ENCODE results near the gene CRYBG1. TPM values are rescaled to one million over a fixed set of nuclear protein-coding genes. Genes with fewer than 3 reads are reported as not detected.

CRYBG1 gene
- total RNA-seq, 1 experiment from 2014 or later = 5.7 TPM

DNA sequence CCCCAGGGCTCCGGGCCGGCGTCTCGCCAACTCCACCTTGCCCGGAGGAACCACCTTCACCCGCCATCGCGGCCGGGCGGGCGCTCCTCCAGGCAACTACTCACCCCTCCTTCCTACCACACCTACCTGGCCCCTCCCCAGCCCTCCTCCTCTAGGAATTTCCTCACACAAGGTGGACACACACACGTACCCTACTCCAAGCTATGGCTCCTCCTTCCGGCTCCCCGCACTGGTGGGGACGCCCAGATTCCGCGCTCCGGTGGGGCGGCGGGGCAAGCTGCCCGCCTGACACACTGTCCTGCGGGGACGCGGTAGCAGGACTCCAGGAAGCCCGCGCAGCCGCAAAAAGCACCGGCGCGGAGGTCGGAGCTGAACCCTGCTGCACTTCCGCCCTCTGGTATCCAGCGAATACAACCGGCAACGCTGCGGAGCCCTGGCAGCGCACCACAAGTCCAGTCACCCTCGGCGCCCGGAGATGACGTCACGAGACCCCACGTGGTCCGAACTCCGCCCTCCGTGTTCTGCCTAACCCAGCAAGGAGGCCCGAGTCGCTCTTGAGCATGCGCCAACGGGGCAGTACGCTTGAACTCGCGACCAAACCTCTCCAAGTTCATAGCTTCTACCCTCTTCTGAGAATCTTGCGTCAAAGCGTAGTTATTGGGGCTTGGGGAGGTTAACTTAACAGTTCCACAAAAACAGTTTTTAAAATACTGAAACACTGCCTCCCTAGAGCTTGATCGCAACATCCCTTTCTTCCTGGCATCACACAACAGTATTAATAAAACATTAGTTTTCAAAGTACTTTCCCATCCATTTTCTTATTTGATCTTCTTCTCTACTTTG, 35.0 kb upstream of the CRYBG1 start, which contains the start of gene ATG5:
Gene ATG5, minus strand, starts transcription at position 425 of the 843 bp plus-strand sequence. CDS start 9,552 bp downstream, outside the sequence.
- Histone ChIP-seq H3K9ac (ENCODE audit: extremely low read depth, insufficient read length, low read length) (peak within 1 kb of the TSS; percentile 72), H4K8ac (replicated peaks; ENCODE audit: insufficient read length, low read depth, low read length) (no peak within 1 kb of the TSS), H3K23ac (ENCODE audit: insufficient read length, low read depth, low read length) (no peak within 1 kb of the TSS), H3K4me1 (ENCODE audit: insufficient read depth, low read length) (no peaks in the 10 kb centered on the region), H4K5ac (ENCODE audit: insufficient read length, low read depth, low read length) (no peak within 1 kb of the TSS), H4K20me1 (ENCODE audit: control insufficient read depth, insufficient read depth, insufficient read length) (no peaks in the 10 kb centered on the region), H3K4me2 (ENCODE audit: insufficient read depth, insufficient read length, low read length) (peak within 1 kb of the TSS; percentile 75), H3K56ac (ENCODE audit: insufficient read length, low read depth, low read length) (no peak within 1 kb of the TSS), H2AK5ac (ENCODE audit: insufficient read length, low read length) (no peak within 1 kb of the TSS), H3K18ac (ENCODE audit: insufficient read length, low read depth, low read length) (peak within 1 kb of the TSS; percentile 83), H3K4ac (ENCODE audit: low read depth, low read length) (no peak within 1 kb of the TSS), H3K27me3 (ENCODE audit: insufficient read depth, low read length) (no peaks in the 10 kb centered on the region), H3K79me1 (ENCODE audit: insufficient read depth, low read depth, low read length, poor library complexity, severe bottlenecking) (peaks cover 7% of the 10 kb centered on the region), H2BK12ac (ENCODE audit: insufficient read length, low read depth, low read length) (no peak within 1 kb of the TSS), H3T11ph (ENCODE audit: low read length) (no peak within 1 kb of the TSS), H3K27ac (ENCODE audit: insufficient read length, low read depth, low read length) (peak within 1 kb of the TSS; percentile 62), H2BK5ac (ENCODE audit: insufficient read length, low read length) (no peak within 1 kb of the TSS), H3K79me2 (ENCODE audit: insufficient read depth, low read length) (peaks cover 19% of the 10 kb centered on the region; the same call in 1 of the 2 replicates), H3K23me2 (ENCODE audit: insufficient read length, low read depth, low read length, poor library complexity, severe bottlenecking) (no peaks in the 10 kb centered on the region), H2AFZ (ENCODE audit: low read length) (no peak within 1 kb of the TSS), H3K9me3 (ENCODE audit: control insufficient read depth, low read depth, low read length) (no peaks in the 10 kb centered on the region), H2BK20ac (ENCODE audit: low read depth, low read length, poor library complexity, severe bottlenecking) (no peak within 1 kb of the TSS), H2BK15ac (ENCODE audit: low read depth, low read length) (no peak within 1 kb of the TSS), H3K14ac (ENCODE audit: insufficient read depth, low read length) (peak within 1 kb of the TSS; percentile 93), H2BK120ac (ENCODE audit: low read depth, low read length, poor library complexity, severe bottlenecking) (no peak within 1 kb of the TSS), H4K91ac (ENCODE audit: insufficient read length, low read depth, low read length) (no peak within 1 kb of the TSS)
- TF ChIP-seq, protein P1, sequence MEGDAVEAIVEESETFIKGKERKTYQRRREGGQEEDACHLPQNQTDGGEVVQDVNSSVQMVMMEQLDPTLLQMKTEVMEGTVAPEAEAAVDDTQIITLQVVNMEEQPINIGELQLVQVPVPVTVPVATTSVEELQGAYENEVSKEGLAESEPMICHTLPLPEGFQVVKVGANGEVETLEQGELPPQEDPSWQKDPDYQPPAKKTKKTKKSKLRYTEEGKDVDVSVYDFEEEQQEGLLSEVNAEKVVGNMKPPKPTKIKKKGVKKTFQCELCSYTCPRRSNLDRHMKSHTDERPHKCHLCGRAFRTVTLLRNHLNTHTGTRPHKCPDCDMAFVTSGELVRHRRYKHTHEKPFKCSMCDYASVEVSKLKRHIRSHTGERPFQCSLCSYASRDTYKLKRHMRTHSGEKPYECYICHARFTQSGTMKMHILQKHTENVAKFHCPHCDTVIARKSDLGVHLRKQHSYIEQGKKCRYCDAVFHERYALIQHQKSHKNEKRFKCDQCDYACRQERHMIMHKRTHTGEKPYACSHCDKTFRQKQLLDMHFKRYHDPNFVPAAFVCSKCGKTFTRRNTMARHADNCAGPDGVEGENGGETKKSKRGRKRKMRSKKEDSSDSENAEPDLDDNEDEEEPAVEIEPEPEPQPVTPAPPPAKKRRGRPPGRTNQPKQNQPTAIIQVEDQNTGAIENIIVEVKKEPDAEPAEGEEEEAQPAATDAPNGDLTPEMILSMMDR (conservative IDR thresholded peaks at IDR 0.05) = no peak
- WGBS (ENCODE audit: extremely low coverage, insufficient read length, low lambda C conversion rate) = no CpG with 5 or more reads among the region's 56 CpGs
- Mint-ChIP-seq H3K9me3 (no peaks in the 10 kb centered on the region), H3K4me3 (peak within 1 kb of the TSS; percentile 93), H3K27ac (peak within 1 kb of the TSS; percentile 90 to 97 (median 91)), H3K4me1 (peaks cover 23 to 24% of the 10 kb centered on the region in 2 experiments), H3K27me3 (ENCODE audit: low read depth) (peaks cover 11% of the 10 kb centered on the region), H3K36me3 (ENCODE audit: insufficient read depth in 1 of 3, low read depth in 3 of 3) (peaks cover 0 to 10% (median 6%) of the 10 kb centered on the region in 3 experiments; a peak in 4 of 7 replicates)
- DNase-seq = peak; percentile 100
